AG09309 (cell line): ENCODE measurements around the gene KCNE5.

Experiments
- DNase-seq: peaks from one replicate; pipeline ENCODE4 v3.0.0-alpha.2; 2010; ENCODE audit warnings: low read depth
- H3K4me3 ChIP-seq: 2 replicates; pipeline ENCODE4 v1.5.1; 2011; ENCODE audit warnings: mild to moderate bottlenecking, low read depth, low read length, moderate library complexity; ENCODE audit not compliant: control insufficient read depth
- CTCF ChIP-seq: IDR thresholded peaks from 2 replicates; pipeline ENCODE4 v1.5.1; 2011; ENCODE audit warnings: mild to moderate bottlenecking, low read depth, low read length, inconsistent platforms; ENCODE audit not compliant: insufficient read depth, control insufficient read depth; ENCODE audit errors: missing control alignments

Gene KCNE5

GRCh38 chrX:109614951-109615350, 10.0 kb downstream of the KCNE5 start:
- no peak for DNase-seq
- H3K4me3 ChIP-seq: no peak overlapping the region
- TF ChIP-seq CTCF: no peak

GRCh38 chrX:109601486-109601885, 23.5 kb downstream of the KCNE5 start:
- no peak for TF ChIP-seq CTCF
- H3K4me3 ChIP-seq: no peak overlapping the region
- no peak for DNase-seq

- no peak overlapping the region for H3K4me3 ChIP-seq
- no peak for TF ChIP-seq CTCF
- no peak for DNase-seq
Measured at GRCh38 chrX:109600237-109600651, 24.7 kb downstream of the KCNE5 start.

- no peak overlapping the region for H3K4me3 ChIP-seq
- no peak for TF ChIP-seq CTCF
- DNase-seq: no peak
Measured at GRCh38 chrX:109596015-109596414, 29.0 kb downstream of the KCNE5 start.

- no peak for DNase-seq
- no peak overlapping the region for H3K4me3 ChIP-seq
- TF ChIP-seq CTCF: no peak
Measured at GRCh38 chrX:109590176-109590575, 34.8 kb downstream of the KCNE5 start.

GRCh38 chrX:109585488-109585887, 39.5 kb downstream of the KCNE5 start:
- TF ChIP-seq CTCF: no peak
- H3K4me3 ChIP-seq: no peak overlapping the region

GRCh38 chrX:109578916-109579315, 46.1 kb downstream of the KCNE5 start:
- no peak for DNase-seq
- TF ChIP-seq CTCF: no peak
- no peak overlapping the region for H3K4me3 ChIP-seq

More at GRCh38 chrX:109585488-109585887, 39.5 kb downstream of the KCNE5 start:
- no peak for DNase-seq
